Osteocyte (in vitro differentiated cells): Measurements from ENCODE around the gene MAP7D1. TPM values are rescaled to one million over a fixed set of nuclear protein-coding genes. Genes with fewer than 3 reads are reported as not detected.
"Not testable (repeated sequence)": the region's sequence is repeated elsewhere in the genome, so short reads cannot be mapped to it uniquely, and the experiment has no call there.

Experiments used
- DNase-seq: peaks from one replicate; pipeline ENCODE4 v3.0.0; 2021; ENCODE audit warnings: mixed read lengths; ENCODE audit not compliant: unreplicated experiment; ENCODE audit errors: extremely low spot score
- H3K27ac Mint-ChIP-seq: one replicate; pipeline ENCODE4 v1.8.0; 2021; ENCODE audit warnings: mild to moderate bottlenecking, mixed read lengths; ENCODE audit not compliant: unreplicated experiment
- H3K27me3 Mint-ChIP-seq: one replicate; pipeline ENCODE4 v1.8.0; 2021; ENCODE audit warnings: mixed read lengths; ENCODE audit not compliant: unreplicated experiment
- H3K36me3 Mint-ChIP-seq: one replicate; pipeline ENCODE4 v1.8.0; 2021; ENCODE audit warnings: mixed read lengths; ENCODE audit not compliant: unreplicated experiment
- H3K4me1 Mint-ChIP-seq: one replicate; pipeline ENCODE4 v1.8.0; 2021; ENCODE audit warnings: mixed read lengths; ENCODE audit not compliant: unreplicated experiment
- H3K4me3 Mint-ChIP-seq: one replicate; pipeline ENCODE4 v1.8.0; 2021; ENCODE audit warnings: mild to moderate bottlenecking, moderate library complexity, mixed read lengths; ENCODE audit not compliant: unreplicated experiment
- H3K9me3 Mint-ChIP-seq: one replicate; pipeline ENCODE4 v1.8.0; 2021; ENCODE audit warnings: mixed read lengths; ENCODE audit not compliant: unreplicated experiment
- CTCF ChIP-seq: fragments of 200-600 bp; sonication (generic); IDR thresholded peaks from 2 replicates; pipeline ENCODE4 v1.5.0; 2021; ENCODE audit warnings: antibody characterized with exemption, mild to moderate bottlenecking, moderate library complexity
- total RNA-seq: library from RNA; stranded (reverse); gene quantifications from 2 replicates; pipeline ENCODE4 v1.2.1, GENCODE V29; 2021

The MAP7D1 gene
- total RNA-seq, 1 donor from 2014 or later = 157 TPM

- no peaks in the 10 kb centered on the region for H3K27me3 Mint-ChIP-seq
- peaks cover 6% of the 10 kb centered on the region for H3K4me1 Mint-ChIP-seq
- no peak overlapping the region for H3K27ac Mint-ChIP-seq
- H3K4me3 Mint-ChIP-seq = no peak overlapping the region
- no peaks in the 10 kb centered on the region for H3K36me3 Mint-ChIP-seq
- H3K9me3 Mint-ChIP-seq = no peaks in the 10 kb centered on the region
- DNase-seq = no peak
- no peak for TF ChIP-seq CTCF
Measured at GRCh38 chr1:36211841-36212240, 55.9 kb downstream of the MAP7D1 start.

- Mint-ChIP-seq H3K27me3 (no peaks in the 10 kb centered on the region), H3K27ac (no peak overlapping the region), H3K9me3 (no peaks in the 10 kb centered on the region), H3K4me3 (no peak overlapping the region), H3K4me1 (no peaks in the 10 kb centered on the region), H3K36me3 (no peaks in the 10 kb centered on the region)
- no peak for DNase-seq
- no peak for TF ChIP-seq CTCF
Measured at GRCh38 chr1:36212782-36213181, 56.8 kb downstream of the MAP7D1 start.

- no peaks in the 10 kb centered on the region for H3K27me3 Mint-ChIP-seq
- DNase-seq = no peak
- H3K9me3 Mint-ChIP-seq = no peaks in the 10 kb centered on the region
- peak; percentile 46 for TF ChIP-seq CTCF
- no peak overlapping the region for H3K27ac Mint-ChIP-seq
- H3K36me3 Mint-ChIP-seq = no peaks in the 10 kb centered on the region
- no peaks in the 10 kb centered on the region for H3K4me1 Mint-ChIP-seq
- no peak overlapping the region for H3K4me3 Mint-ChIP-seq
Measured at GRCh38 chr1:36217670-36218069, 61.7 kb downstream of the MAP7D1 start.

- DNase-seq, H3K27ac Mint-ChIP-seq, H3K27me3 Mint-ChIP-seq, H3K36me3 Mint-ChIP-seq, H3K4me3 Mint-ChIP-seq, H3K9me3 Mint-ChIP-seq: not testable (repeated sequence)
- peaks cover 24% of the 10 kb centered on the region for H3K4me1 Mint-ChIP-seq
Measured at GRCh38 chr1:36221901-36222300, 65.9 kb downstream of the MAP7D1 start.

GRCh38 chr1:36222481-36223380 lies 66.8 kb downstream of the MAP7D1 start:
- no peaks in the 10 kb centered on the region for H3K27me3 Mint-ChIP-seq
- TF ChIP-seq CTCF = no peak
- H3K36me3 Mint-ChIP-seq = peaks cover 7% of the 10 kb centered on the region
- no peak for DNase-seq
- peak overlapping the region; percentile 98 for H3K4me3 Mint-ChIP-seq
- H3K27ac Mint-ChIP-seq = peak overlapping the region; percentile 100
- H3K9me3 Mint-ChIP-seq = no peaks in the 10 kb centered on the region
- H3K4me1 Mint-ChIP-seq = peaks cover 29% of the 10 kb centered on the region
